Sigmoid colon (tissue), 4 donors: Measurements from ENCODE around the gene TXNDC15.

Experiments used
- EP300 ChIP-seq, 4 donors: sonication (generic); formaldehyde crosslinking; IDR thresholded peaks; one replicate each; pipeline ENCODE4 v1.6.1; 2017; ENCODE audit warnings: antibody characterized with exemption in 4 of 4
- POLR2A ChIP-seq, 2 donors: fragments of 450-650 bp; IDR thresholded peaks; one replicate each; pipeline ENCODE4 v1.6.1; 2016; ENCODE audit warnings: antibody characterized with exemption in 2 of 2, mild to moderate bottlenecking in 2 of 2, moderate library complexity in 2 of 2
- POLR2AphosphoS5 ChIP-seq, 4 donors: sonication (generic); formaldehyde crosslinking; IDR thresholded peaks; one replicate each; pipeline ENCODE4 v1.6.1; 2017; ENCODE audit warnings: antibody characterized with exemption in 4 of 4
- TF ChIP-seq, protein P1 (sequence below), 4 experiments: fragments of 450-650 bp in 3 of 4; fragments of 200-600 bp in 1 of 4; IDR thresholded peaks; one replicate each; pipeline ENCODE4 v1.5.1; 2016 to 2019; ENCODE audit warnings: antibody characterized with exemption in 4 of 4, mild to moderate bottlenecking in 3 of 4, moderate library complexity in 2 of 4

DNA sequence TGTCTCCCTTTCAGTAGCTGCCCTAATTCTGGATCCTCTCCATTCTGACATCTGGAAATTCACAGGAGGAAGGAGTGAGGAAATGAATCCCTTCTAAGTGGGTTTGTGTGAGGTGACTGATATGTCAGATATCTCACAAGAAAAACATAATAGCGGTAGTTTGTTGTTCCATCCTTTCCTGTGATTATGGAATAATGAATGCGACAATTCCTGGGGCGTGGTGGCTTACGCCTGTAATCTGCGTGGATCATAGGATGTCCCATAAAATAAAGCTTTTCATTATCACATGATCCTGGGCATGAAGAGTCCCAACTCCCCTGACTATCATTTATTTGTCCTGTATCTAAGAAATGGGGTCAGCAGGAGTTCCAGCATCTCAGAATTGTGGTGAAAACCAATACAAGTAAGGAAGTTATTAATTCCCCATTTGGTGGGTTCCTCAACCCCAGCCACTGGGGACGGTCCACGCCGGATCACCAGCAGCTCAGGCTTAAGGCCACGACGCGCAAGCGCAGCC, 28.8 kb upstream of the TXNDC15 start:
- TF ChIP-seq, protein P1, sequence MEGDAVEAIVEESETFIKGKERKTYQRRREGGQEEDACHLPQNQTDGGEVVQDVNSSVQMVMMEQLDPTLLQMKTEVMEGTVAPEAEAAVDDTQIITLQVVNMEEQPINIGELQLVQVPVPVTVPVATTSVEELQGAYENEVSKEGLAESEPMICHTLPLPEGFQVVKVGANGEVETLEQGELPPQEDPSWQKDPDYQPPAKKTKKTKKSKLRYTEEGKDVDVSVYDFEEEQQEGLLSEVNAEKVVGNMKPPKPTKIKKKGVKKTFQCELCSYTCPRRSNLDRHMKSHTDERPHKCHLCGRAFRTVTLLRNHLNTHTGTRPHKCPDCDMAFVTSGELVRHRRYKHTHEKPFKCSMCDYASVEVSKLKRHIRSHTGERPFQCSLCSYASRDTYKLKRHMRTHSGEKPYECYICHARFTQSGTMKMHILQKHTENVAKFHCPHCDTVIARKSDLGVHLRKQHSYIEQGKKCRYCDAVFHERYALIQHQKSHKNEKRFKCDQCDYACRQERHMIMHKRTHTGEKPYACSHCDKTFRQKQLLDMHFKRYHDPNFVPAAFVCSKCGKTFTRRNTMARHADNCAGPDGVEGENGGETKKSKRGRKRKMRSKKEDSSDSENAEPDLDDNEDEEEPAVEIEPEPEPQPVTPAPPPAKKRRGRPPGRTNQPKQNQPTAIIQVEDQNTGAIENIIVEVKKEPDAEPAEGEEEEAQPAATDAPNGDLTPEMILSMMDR (IDR thresholded peaks at IDR 0.05): no peak
- TF ChIP-seq EP300 (IDR thresholded peaks at IDR 0.05): no peak
- TF ChIP-seq POLR2AphosphoS5 (IDR thresholded peaks at IDR 0.05): no peak
- TF ChIP-seq POLR2A (IDR thresholded peaks at IDR 0.05): no peak
